Lung (tissue), 12 donors: Measurements from ENCODE around the gene LPCAT1. TPM values are rescaled to one million over a fixed set of nuclear protein-coding genes. Genes with fewer than 3 reads are reported as not detected.

ENCODE experiments used
- ATAC-seq: fragments of 200-7000 bp; cut with Tn5 transposase; one replicate; pipeline ENCODE4 v1.9.1; 2020; ENCODE audit warnings: moderate number of reproducible peaks; ENCODE audit not compliant: insufficient read depth, low FRiP score
- DNase-seq, 3 donors: peaks; one replicate each; pipeline ENCODE4 v3.0.0-alpha.2; 2013 to 2017
- H3K27ac ChIP-seq, 2 donors: one replicate each; pipeline ENCODE4 v1.5.1; 2013; ENCODE audit warnings: mild to moderate bottlenecking in 2 of 2, moderate library complexity in 2 of 2, control low read depth in 1 of 2, inconsistent platforms in 1 of 2, low read depth in 1 of 2, low read length in 1 of 2
- H3K27me3 ChIP-seq, 3 donors: one replicate each; pipeline ENCODE4 v1.5.1; 2013; ENCODE audit warnings: low read length in 2 of 3; ENCODE audit not compliant: control insufficient read depth in 3 of 3, insufficient read depth in 3 of 3
- H3K36me3 ChIP-seq, 4 donors: one replicate each; pipeline ENCODE4 v1.5.1; 2013; ENCODE audit warnings: low read length in 4 of 4, mild to moderate bottlenecking in 1 of 4, moderate library complexity in 1 of 4; ENCODE audit not compliant: control insufficient read depth in 4 of 4, insufficient read depth in 4 of 4
- H3K4me1 ChIP-seq, 5 donors: one replicate each; pipeline ENCODE4 v1.5.1; 2013; ENCODE audit warnings: low read length in 5 of 5, mild to moderate bottlenecking in 2 of 5, moderate library complexity in 1 of 5; ENCODE audit not compliant: control insufficient read depth in 5 of 5, insufficient read depth in 5 of 5
- H3K4me3 ChIP-seq: one replicate; pipeline ENCODE4 v1.5.1; 2013; ENCODE audit warnings: mild to moderate bottlenecking, control low read depth, moderate library complexity
- H3K9ac ChIP-seq, 2 donors: one replicate each; pipeline ENCODE4 v1.5.1; 2013; ENCODE audit warnings: low read length in 2 of 2, control low read depth in 1 of 2; ENCODE audit not compliant: insufficient read depth in 1 of 2
- H3K9me3 ChIP-seq, 4 donors: one replicate each; pipeline ENCODE4 v1.5.1; 2013; ENCODE audit warnings: low read length in 3 of 4, mild to moderate bottlenecking in 1 of 4, moderate library complexity in 1 of 4; ENCODE audit not compliant: control insufficient read depth in 4 of 4, insufficient read depth in 3 of 4
- WGBS, 2 donors: extraction: QIAGEN DNeasy Blood & Tissue Kit; methylation state at CpG; one replicate each; pipeline ENCODE4 v1.1.7; 2013; 5-methylcytosine and 5-hydroxymethylcytosine counted together
- polyA plus RNA-seq, 2 donors: library from polyadenylated mRNA; stranded (reverse); fragments of 200-250 nt; gene quantifications; one replicate each; pipeline ENCODE4 v1.2.1, GENCODE V29; 2013
- total RNA-seq, 2 donors: library from RNA; depleted of rRNA in 1 of 2; stranded (reverse); fragments of >200 nt in 1 of 2; gene quantifications; one replicate each; pipeline ENCODE4 v1.2.1, GENCODE V29; 2014 to 2021
- TF ChIP-seq, protein P1 (sequence below): IDR thresholded peaks from 2 replicates; pipeline ENCODE4 v1.5.1; 2012; ENCODE audit warnings: mild to moderate bottlenecking; ENCODE audit errors: control extremely low read depth, extremely low read depth
- donor health status: control.
- donor health status: control.
- donor health status: Bipolar disorder and iron deficiency.
- donor health status: healthy.
- donor health status: DM: yes; HTN: yes; CAD: no.

The LPCAT1 gene
- total and polyA plus RNA-seq, 4 donors, result 198 to 669 (median 443) TPM

DNA sequence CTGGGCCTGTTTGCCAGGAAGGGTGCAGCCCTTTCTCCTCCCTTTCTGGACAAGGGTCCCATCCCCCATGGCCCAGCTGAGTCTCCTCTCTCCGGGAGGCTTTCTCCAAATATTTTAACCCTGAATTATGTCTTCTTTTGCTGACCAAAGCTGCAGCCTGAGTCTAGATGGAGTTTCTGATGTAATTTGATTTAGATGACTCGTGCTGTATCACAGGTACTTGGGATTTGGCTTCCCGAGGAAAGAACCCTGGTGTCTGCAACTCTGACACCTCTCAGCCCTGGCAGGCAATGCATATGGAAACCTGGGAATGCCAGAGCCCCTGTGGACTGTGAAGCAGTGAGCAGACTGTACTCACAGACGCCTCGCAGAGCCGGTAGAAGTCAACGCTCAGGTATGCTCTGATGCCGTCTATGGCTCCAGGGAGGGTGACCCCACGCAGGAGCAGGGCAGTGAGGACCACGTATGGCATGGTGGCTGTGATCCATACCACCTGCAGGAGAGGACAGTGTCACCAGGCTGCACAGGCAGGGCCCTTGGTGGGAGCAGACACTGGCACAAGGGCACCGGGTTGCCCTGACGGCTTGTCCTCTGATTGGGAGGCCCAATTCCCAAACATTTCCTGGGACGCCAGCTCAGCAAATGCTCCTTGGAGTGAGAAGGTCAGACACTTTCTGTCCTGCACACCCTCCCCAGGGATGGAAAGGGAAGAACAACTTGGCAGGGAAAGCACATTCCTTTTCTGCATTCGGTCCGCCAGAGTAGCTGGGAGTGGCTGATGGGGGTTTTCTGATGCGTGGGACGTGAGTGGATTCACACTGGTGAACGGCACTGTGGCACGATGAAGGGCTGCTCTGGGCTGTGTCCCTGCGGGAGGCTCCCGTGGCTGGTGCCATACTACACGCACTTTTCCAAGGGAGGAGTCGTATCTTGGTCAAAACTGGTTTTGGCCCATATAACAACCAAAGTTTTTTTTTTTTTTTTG lies 103.3 kb downstream of the LPCAT1 start:
- Histone ChIP-seq H3K4me3 (no peak overlapping the region), H3K4me1 (no peaks in the 10 kb centered on the region), H3K36me3 (no peaks in the 10 kb centered on the region), H3K27ac (no peak overlapping the region), H3K9me3 (peaks cover 0 to 9% (median 0%) of the 10 kb centered on the region in 4 donors), H3K9ac (no peak overlapping the region), H3K27me3 (no peaks in the 10 kb centered on the region)
- 73 to 86% methylated on average over 23 of the region's 23 CpGs for WGBS, 2 donors
- ATAC-seq (no peak), DNase-seq (no peak)
- TF ChIP-seq, protein P1, sequence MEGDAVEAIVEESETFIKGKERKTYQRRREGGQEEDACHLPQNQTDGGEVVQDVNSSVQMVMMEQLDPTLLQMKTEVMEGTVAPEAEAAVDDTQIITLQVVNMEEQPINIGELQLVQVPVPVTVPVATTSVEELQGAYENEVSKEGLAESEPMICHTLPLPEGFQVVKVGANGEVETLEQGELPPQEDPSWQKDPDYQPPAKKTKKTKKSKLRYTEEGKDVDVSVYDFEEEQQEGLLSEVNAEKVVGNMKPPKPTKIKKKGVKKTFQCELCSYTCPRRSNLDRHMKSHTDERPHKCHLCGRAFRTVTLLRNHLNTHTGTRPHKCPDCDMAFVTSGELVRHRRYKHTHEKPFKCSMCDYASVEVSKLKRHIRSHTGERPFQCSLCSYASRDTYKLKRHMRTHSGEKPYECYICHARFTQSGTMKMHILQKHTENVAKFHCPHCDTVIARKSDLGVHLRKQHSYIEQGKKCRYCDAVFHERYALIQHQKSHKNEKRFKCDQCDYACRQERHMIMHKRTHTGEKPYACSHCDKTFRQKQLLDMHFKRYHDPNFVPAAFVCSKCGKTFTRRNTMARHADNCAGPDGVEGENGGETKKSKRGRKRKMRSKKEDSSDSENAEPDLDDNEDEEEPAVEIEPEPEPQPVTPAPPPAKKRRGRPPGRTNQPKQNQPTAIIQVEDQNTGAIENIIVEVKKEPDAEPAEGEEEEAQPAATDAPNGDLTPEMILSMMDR, result no peak

DNA sequence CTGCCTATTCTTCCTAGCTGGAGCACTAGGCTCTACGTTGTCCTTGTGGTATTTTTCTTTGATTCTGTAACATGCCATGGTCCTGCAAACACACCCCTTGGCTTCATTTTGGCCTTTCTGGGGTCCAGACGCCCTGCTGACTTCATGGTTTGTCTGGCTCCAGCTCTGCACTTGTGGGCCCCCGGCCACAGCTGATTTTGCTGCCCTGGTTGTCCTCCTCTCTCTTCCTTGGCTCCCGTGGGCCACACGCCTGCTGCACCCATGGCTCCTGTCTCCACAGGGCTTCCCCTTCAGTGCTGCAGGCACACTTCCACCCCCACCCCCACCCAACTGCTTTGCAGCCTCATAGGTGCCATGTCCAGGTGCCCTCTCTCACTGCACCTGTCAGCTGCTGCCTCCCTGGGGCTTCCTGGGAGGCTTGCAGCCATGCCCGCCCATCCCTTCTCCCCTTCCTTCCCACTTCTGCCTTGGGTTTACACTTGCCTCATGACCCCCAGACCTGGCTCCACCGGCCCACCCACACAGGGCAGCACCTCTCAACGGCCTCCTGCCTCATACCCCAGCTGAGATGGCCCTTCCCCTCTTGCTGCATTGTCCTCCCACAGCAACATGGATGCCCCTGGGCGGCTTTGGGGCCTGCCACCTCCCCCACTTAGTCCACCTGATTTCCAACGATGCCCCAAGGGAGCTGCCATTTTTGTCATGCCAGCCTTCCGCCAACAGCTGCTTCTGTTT lies 104.1 kb downstream of the LPCAT1 start:
- no peak overlapping the region for H3K9ac ChIP-seq
- WGBS, 2 donors, result 78 to 79% methylated on average over 11 of the region's 11 CpGs
- H3K4me3 ChIP-seq, result no peak overlapping the region
- ATAC-seq (no peak), DNase-seq (no peak)
- no peaks in the 10 kb centered on the region for H3K36me3 ChIP-seq
- H3K4me1 ChIP-seq, result no peaks in the 10 kb centered on the region
- H3K9me3 ChIP-seq, result peaks cover 0 to 8% (median 0%) of the 10 kb centered on the region in 4 donors
- no peaks in the 10 kb centered on the region for H3K27me3 ChIP-seq
- TF ChIP-seq, protein P1, result no peak
- no peak overlapping the region for H3K27ac ChIP-seq

DNA sequence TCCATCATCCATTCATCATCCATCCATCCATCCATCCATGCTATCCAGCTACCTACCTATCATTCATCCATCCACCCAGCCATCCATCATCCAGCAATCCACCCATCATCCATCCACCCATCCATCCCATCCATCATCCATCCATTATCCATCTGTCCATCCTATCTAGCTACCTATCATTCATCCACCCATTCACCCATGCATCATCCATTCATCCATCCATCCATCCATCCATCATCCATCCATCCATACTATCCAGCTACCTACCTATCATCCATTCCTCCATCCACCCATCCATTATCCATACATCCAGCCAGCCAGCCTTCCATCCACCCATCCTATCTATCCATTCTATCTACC lies 104.9 kb downstream of the LPCAT1 start:
- Histone ChIP-seq H3K9me3 (peaks cover 0 to 6% (median 0%) of the 10 kb centered on the region in 4 donors), H3K27me3 (no peaks in the 10 kb centered on the region), H3K4me3 (no peak overlapping the region), H3K27ac (no peak overlapping the region), H3K9ac (no peak overlapping the region), H3K36me3 (no peaks in the 10 kb centered on the region), H3K4me1 (no peaks in the 10 kb centered on the region)
- DNase-seq (no peak), ATAC-seq (no peak)
- TF ChIP-seq, protein P1, result no peak
